Measurements from ENCODE around the gene NR1D1. TPM values are rescaled to one million over a fixed set of nuclear protein-coding genes. Genes with fewer than 3 reads are reported as not detected.
"Not testable (repeated sequence)": the region's sequence is repeated elsewhere in the genome, so short reads cannot be mapped to it uniquely, and the experiment has no call there.

NR1D1 gene
- 2.6 TPM for total RNA-seq (ENCODE audit: unreplicated experiment)
- long read RNA-seq = 0 reads

GRCh38 chr17:40100419-40100668 lies at the start of gene NR1D1:
Gene NR1D1, minus strand, starts transcription at chr17:40100589. Its CDS starts 495 bp downstream, at chr17:40100094.
- no peak for TF ChIP-seq CTCF (IDR thresholded peaks at IDR 0.05; ENCODE audit: unreplicated experiment)
- peaks cover 13% of the 10 kb centered on the region for H3K36me3 Mint-ChIP-seq (ENCODE audit: low read depth, unreplicated experiment)
- H3K27ac Mint-ChIP-seq (ENCODE audit: unreplicated experiment) = peak within 1 kb of the TSS; percentile 57
- H3K9me3 Mint-ChIP-seq (ENCODE audit: unreplicated experiment) = no peaks in the 10 kb centered on the region
- peaks cover 58% of the 10 kb centered on the region for H3K4me1 Mint-ChIP-seq (ENCODE audit: unreplicated experiment)
- no peak for DNase-seq (ENCODE audit: low spot score)
- peaks cover 33% of the 10 kb centered on the region for H3K27me3 Mint-ChIP-seq (ENCODE audit: unreplicated experiment)
- peak within 1 kb of the TSS; percentile 89 for H3K4me3 Mint-ChIP-seq (ENCODE audit: unreplicated experiment)

GRCh38 chr17:40148527-40148926 lies 48.1 kb upstream of the NR1D1 start:
- H3K4me3 Mint-ChIP-seq (ENCODE audit: unreplicated experiment) = no peak overlapping the region
- no peak for TF ChIP-seq CTCF (IDR thresholded peaks at IDR 0.05; ENCODE audit: unreplicated experiment)
- no peaks in the 10 kb centered on the region for H3K27me3 Mint-ChIP-seq (ENCODE audit: unreplicated experiment)
- H3K27ac Mint-ChIP-seq (ENCODE audit: unreplicated experiment) = peak overlapping the region; percentile 57
- DNase-seq (ENCODE audit: low spot score) = no peak
- no peaks in the 10 kb centered on the region for H3K9me3 Mint-ChIP-seq (ENCODE audit: unreplicated experiment)
- peaks cover 30% of the 10 kb centered on the region for H3K36me3 Mint-ChIP-seq (ENCODE audit: low read depth, unreplicated experiment)
- H3K4me1 Mint-ChIP-seq (ENCODE audit: unreplicated experiment) = no peaks in the 10 kb centered on the region

- Mint-ChIP-seq H3K27me3 (ENCODE audit: unreplicated experiment) (no peaks in the 10 kb centered on the region), H3K9me3 (ENCODE audit: unreplicated experiment) (no peaks in the 10 kb centered on the region), H3K4me1 (ENCODE audit: unreplicated experiment) (peaks cover 9% of the 10 kb centered on the region), H3K27ac (ENCODE audit: unreplicated experiment) (no peak overlapping the region), H3K36me3 (ENCODE audit: low read depth, unreplicated experiment) (peaks cover 27% of the 10 kb centered on the region), H3K4me3 (ENCODE audit: unreplicated experiment) (no peak overlapping the region)
- DNase-seq (ENCODE audit: low spot score) = no peak
- TF ChIP-seq CTCF (IDR thresholded peaks at IDR 0.05; ENCODE audit: unreplicated experiment) = no peak
Measured at GRCh38 chr17:40145476-40145875, 45.1 kb upstream of the NR1D1 start.

- H3K27ac Mint-ChIP-seq (ENCODE audit: unreplicated experiment); H3K9me3 Mint-ChIP-seq (ENCODE audit: unreplicated experiment); H3K27me3 Mint-ChIP-seq (ENCODE audit: unreplicated experiment); H3K4me3 Mint-ChIP-seq (ENCODE audit: unreplicated experiment); DNase-seq (ENCODE audit: low spot score): not testable (repeated sequence)
- H3K4me1 Mint-ChIP-seq (ENCODE audit: unreplicated experiment) = peaks cover 12% of the 10 kb centered on the region
- peaks cover 14% of the 10 kb centered on the region for H3K36me3 Mint-ChIP-seq (ENCODE audit: low read depth, unreplicated experiment)
Measured at GRCh38 chr17:40143166-40143565, 42.8 kb upstream of the NR1D1 start.

GRCh38 chr17:40139566-40140058 lies 39.2 kb upstream of the NR1D1 start:
- peak overlapping the region; percentile 98 for H3K4me3 Mint-ChIP-seq (ENCODE audit: unreplicated experiment)
- no peaks in the 10 kb centered on the region for H3K9me3 Mint-ChIP-seq (ENCODE audit: unreplicated experiment)
- peaks cover 26% of the 10 kb centered on the region for H3K36me3 Mint-ChIP-seq (ENCODE audit: low read depth, unreplicated experiment)
- peak overlapping the region; percentile 97 for H3K27ac Mint-ChIP-seq (ENCODE audit: unreplicated experiment)
- H3K27me3 Mint-ChIP-seq (ENCODE audit: unreplicated experiment) = peaks cover 4% of the 10 kb centered on the region
- H3K4me1 Mint-ChIP-seq (ENCODE audit: unreplicated experiment) = peaks cover 12% of the 10 kb centered on the region
- TF ChIP-seq CTCF (IDR thresholded peaks at IDR 0.05; ENCODE audit: unreplicated experiment) = no peak
- DNase-seq (ENCODE audit: low spot score) = peak; percentile 5
